HG03575 (cell line): ENCODE results near the gene TACC2.

Source experiments
- ATAC-seq: cut with Tn5 transposase; IDR thresholded peaks from one replicate; pipeline ENCODE4 v1.9.1; 2021; ENCODE audit not compliant: unreplicated experiment, insufficient number of reproducible peaks, low FRiP score; ENCODE audit errors: extremely low read depth

Gene TACC2

DNA sequence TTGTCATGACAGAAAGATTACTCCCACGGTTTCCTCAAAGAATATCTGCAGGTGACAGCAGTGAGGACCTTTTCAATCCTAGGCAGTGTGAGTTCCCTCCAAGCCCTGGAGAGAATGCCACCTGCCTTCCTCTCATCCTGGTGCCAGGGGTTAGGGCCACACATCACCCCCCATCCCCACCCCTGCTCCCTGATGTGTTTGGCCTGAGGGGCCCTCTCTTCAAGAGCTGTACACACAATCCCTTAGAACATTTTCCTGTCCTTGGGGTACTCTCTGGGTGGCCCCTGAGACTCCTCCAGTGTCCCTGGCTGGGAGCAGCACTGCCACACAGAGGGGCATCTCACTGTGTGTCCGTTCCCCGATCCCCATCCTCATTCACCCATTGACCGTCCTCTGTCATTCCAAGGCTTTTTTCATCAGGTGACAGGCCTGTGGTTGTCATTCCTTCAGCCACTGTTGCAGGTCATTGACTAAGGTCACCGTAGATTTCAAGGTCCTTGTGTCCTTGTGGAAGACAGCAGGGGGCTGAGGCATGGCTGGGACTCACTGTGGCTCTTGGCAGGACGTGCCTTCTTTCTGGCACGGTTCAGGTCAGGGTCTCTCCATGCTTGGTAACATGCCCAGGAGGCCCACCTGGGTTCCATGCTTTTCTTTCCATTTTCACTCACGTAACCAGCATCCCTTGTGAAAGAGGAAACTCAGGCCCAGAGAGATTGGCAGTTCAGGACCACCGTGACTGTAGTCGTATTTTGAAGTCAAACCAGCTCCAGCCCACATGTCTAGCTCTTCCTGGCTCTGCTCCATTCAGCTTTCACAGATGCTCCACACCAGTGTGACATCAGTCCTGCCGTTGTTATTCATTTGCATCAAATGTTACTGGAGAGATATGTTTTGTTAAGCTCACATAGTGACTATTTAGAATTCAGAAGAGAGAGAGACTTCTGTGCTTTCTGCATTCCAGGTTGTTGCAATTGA lies 255.3 kb downstream of the TACC2 start:
- no peak for ATAC-seq

DNA sequence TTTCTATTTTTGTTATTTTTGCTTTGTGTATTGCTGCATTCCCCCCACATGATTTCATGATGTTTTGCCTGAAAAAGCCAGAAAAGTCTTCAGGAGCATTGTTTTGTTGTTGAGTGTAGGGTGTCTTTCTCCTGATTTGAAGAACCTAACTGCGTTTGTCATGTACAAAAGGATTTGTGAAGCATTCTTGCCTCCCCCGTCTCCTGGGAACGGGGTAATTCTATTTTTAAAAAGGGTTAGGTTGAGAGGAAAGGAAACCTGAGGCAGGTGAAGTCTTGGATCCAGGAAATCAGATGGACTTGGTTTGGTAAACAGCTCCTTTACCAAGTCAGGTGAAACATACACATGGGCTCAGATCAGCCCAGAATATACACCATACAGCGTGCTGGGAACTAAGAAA lies 256.2 kb downstream of the TACC2 start:
- no peak for ATAC-seq

DNA sequence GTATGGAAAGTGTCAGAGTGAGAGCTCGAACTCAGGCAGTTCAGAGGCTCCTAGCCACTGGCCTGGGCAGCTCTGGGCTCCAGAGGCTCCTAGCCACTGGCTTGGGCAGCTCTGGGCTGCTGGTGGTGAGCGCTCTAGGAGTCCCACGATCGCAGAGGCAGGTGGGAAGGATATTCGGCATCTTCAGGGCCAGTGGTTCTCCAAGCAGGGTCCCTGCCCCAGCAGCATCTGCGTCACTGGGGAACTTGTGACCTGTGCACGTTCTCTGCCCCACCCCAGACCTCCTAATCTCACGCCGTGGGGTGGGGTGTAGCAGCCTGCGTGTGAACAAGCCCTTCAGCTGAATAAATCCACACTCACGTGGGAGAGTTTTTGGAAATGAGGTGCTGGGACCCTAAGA lies 256.9 kb downstream of the TACC2 start:
- ATAC-seq, result no peak

DNA sequence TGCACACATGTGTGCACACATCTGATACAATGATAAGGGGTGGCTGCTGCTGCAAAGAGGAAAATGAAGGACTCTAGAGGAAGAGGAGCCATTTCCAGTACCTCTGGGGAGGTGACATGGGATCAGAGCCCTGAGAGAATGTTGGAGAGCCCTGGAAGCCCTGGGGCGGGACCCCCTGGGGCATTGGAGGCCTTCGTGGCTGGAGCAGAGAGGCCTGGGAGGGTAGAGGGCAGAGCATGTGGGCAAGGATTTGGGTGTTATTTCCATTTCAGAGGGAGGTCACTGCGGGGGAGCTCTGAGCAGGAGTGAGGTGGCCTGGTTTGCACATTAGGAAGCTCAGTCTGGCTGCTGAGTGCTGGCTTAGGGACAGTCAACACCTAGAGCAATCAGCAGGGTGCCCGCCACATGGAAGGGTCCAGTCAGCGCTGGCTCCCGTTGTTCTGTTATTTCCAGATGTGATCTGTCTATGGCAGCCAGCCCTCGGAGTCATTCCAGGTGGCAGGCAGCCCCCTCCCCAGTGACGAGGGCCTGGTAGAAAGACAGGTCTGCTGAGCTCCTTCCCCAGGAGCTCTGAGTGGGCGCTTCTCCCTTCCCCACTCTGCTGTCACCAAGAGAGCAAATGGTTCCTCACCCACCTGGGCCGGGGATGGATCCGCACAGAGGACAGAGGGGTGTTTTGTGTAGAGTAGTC lies 258.0 kb downstream of the TACC2 start:
- ATAC-seq, result no peak

DNA sequence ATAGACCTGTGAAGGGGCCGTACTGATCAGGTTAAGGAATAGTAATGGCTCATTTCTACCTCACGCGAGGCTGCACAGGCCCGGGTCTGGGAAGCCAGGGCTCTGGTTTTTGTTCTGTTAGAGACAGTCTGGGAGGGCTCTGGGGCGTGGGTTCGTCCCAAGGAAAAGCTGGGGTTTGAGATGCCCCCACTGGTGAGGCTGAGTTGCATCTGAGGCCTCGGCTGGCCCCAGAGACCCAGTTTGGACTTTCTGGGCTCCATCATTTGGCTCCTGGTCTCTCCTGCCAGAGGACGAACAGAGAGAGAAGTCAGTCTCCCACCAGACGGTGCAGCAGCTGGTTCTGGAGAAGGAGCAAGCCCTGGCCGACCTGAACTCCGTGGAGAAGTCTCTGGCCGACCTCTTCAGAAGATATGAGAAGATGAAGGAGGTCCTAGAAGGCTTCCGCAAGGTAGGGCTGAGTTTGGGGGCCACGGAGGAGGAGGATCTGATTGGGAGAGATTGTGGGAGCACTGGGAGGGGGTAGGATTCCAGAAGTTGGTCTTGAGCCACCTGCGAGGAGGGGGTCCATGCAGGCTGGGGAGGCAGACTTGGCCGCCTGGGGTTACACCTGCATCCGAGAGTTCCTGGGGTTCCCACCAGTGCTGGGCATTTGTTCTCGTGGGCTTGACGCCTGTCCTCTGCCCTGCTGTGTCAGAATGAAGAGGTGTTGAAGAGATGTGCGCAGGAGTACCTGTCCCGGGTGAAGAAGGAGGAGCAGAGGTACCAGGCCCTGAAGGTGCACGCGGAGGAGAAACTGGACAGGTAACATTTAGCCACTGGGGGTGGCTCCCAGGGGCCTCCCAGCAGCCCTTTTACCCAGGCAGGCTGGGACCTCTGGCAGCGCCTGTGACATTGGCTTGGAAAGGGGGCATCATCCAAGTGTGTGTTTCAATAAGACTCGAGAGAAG lies 259.7 kb downstream of the TACC2 start:
- no peak for ATAC-seq

DNA sequence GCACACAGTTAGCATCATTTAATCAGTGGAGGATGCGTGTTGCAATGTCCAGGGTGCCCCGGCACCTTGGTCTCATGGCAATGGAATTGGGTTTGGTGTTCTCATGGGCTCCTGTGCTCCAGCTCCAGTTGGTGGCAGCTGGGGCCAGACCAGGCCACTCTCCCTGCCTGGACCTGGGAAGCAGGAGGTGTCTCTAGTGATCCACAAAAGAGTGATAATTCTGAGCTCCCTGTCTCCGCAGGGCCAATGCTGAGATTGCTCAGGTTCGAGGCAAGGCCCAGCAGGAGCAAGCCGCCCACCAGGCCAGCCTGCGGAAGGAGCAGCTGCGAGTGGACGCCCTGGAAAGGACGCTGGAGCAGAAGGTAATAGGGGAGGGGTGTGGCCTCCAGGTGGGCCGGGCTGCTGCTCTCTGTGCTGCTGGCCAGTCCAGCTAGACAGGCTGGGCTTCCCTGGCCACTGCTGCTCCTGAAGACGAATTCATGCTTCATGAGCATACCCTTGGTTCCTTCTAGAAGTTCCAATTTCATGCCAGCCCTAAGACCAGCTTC lies 260.4 kb downstream of the TACC2 start:
- ATAC-seq, result no peak

- no peak for ATAC-seq
Observed at GRCh38 chr10:122249991-122250750, 261.2 kb downstream of the TACC2 start.

DNA sequence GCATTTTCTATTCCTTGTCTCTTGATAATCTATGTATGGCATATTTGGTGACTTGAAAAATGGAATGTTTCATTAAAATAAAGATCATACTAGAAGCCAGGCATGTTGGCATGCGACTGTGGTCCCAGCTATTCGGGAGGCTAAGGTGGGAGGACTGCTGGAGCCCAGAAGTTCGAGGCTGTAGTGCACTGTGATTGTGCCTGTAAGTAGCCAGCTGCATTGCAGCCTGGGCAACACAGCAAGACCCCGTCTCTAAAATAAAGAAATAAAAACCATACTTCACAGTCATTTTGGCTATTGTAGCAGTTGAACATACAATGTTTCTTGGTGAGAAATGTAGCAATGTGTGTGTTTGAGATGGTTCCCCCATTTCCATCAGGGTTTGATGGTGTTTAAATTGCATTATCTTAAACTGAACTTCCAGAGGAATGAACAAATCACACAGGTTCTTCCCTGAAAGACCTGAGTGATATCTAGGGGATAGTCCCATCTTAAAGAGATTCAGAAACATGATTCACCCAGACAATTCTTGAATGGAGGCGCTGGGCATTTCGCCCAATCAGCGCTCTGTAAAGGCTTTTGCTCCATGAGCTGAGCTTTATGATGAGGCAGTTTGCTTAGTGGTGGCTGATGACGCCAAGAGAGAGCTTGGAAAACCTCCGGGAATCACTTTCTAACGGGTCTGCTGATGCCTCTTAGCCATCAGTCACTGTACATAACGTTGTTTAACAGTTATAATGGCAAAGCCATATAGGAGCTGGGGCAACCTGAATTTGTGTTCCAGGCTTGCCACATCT lies 262.7 kb downstream of the TACC2 start:
- ATAC-seq, result no peak

- ATAC-seq, result no peak
Observed at GRCh38 chr10:122252805-122253204, 263.8 kb downstream of the TACC2 start.

- ATAC-seq, result no peak
Observed at GRCh38 chr10:122253605-122254004, 264.6 kb downstream of the TACC2 start.

DNA sequence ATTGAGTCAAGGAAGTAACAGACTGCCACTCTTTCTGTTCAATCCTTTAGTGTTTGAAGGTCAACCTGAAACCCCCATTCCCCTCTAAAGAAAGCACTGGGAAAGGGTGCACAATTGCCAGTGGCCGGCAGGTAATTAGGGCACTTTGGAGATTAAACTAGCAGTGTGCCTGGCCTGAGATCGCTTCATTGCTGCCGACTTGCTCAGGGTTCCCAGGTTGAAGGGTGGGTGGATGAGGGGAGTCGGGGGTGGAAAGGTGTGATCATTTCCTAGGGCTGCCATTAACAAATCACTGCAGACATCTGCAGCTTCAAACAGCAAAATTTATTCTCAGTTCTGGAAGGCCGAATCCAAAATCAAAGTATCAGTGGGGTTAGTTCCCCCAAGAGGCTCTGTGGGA lies 265.9 kb downstream of the TACC2 start:
- ATAC-seq, result no peak

- ATAC-seq, result no peak
Observed at GRCh38 chr10:122255509-122256301, 266.7 kb downstream of the TACC2 start.

DNA sequence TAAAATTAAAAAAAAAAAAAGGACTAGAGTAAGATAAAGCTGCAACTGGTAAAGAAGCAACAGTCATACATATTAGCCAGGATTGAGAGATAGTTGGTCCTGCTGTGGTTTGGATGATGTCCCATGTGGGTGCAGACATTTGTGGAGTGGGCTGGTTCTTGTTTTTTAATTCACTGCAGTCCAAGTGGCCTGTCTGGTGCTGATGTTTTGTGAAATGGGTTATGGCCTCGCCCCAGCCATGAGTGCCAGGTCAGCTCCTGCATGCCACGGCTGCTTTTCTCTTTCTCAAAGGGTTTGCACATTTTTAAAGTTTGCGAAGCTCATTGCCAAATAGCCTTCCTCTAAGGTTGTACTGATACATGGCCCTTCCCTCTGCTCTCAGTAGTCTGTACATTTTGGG lies 268.1 kb downstream of the TACC2 start:
- ATAC-seq, result no peak

- ATAC-seq, result no peak
Observed at GRCh38 chr10:122258136-122259074, 269.4 kb downstream of the TACC2 start.

DNA sequence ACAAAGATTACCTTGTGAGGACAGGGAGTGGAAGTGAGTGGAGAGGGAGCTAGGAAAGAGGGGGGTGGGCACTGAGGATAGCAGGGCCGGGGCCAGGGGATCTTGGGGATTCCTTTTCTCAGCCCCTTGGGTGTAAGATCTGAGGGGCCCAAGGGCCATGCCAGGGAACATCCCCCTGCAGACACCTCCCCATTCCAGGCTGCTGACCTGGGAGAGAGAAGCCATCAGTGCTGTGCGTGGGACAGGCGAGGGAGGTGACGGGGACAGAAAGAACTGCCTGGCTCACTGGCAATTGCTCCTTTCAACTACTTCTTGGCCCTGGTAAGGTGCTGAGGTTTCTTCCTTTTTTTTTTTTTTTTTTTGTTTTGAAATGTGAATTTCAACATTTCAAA lies 270.1 kb downstream of the TACC2 start:
- no peak for ATAC-seq

DNA sequence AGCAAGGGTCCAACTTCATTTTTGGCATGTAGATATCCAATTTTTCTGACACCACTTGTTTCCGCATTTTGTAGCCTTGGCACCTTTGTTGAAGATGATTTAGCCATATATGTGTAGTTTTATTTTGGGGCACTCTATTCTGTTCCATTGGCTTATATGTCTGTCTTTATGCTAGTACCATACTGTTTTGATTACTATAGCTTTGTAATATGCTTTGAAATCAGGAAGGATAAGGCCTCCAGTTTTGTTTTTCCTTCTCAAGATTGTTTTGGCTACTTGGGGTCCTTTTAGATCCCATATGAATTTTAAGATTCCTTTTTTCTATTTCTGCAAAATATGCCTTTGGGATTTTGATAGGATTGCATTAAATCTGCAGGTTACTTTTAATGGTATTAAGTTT lies 272.6 kb downstream of the TACC2 start:
- ATAC-seq, result no peak
